Lower leg skin (tissue), 4 donors: ENCODE results near the gene AKAP6. TPM values are rescaled to one million over a fixed set of nuclear protein-coding genes. Genes with fewer than 3 reads are reported as not detected.
"Not testable (repeated sequence)": the region's sequence is repeated elsewhere in the genome, so short reads cannot be mapped to it uniquely, and the experiment has no call there.

Experiments used
- DNase-seq, 2 donors: peaks; one replicate each; pipeline ENCODE4 v3.0.0-alpha.2; 2019; ENCODE audit warnings: low spot score in 2 of 2
- H3K4me3 ChIP-seq: fragments of 200-600 bp; sonication (generic); 2 replicates; pipeline ENCODE4 v1.5.1; 2017; ENCODE audit warnings: mild to moderate bottlenecking, low read depth; ENCODE audit not compliant: poor library complexity, severe bottlenecking
- POLR2A ChIP-seq, 2 donors: fragments of 450-650 bp; IDR thresholded peaks; one replicate each; pipeline ENCODE4 v1.6.1; 2016 to 2017; ENCODE audit warnings: antibody characterized with exemption in 2 of 2, mild to moderate bottlenecking in 1 of 2, moderate library complexity in 1 of 2
- WGBS, 2 donors: methylation state at CpG; one replicate each; pipeline ENCODE4 v1.1.5; 2018; 5-methylcytosine and 5-hydroxymethylcytosine counted together
- intact Hi-C: fragments of 100-400 bp; cut with DNase I; formaldehyde crosslinking; loops from one replicate; pipeline ENCODE4 v1.15.0; 2023; ENCODE audit warnings: low total_unique reads
- total RNA-seq, 4 donors: library from RNA; depleted of rRNA; stranded (reverse); fragments of >200 nt; gene quantifications; one replicate each; pipeline ENCODE4 v1.1.0, GENCODE V29; 2016
- TF ChIP-seq, protein P1 (sequence below), 3 donors: fragments of 450-650 bp; IDR thresholded peaks; one replicate each; pipeline ENCODE4 v1.5.1; 2016; ENCODE audit warnings: antibody characterized with exemption in 3 of 3, mild to moderate bottlenecking in 3 of 3, moderate library complexity in 2 of 3

The AKAP6 gene
- total RNA-seq, 4 donors from 2014 or later = 2.3 to 13.3 (median 3.6) TPM

DNA sequence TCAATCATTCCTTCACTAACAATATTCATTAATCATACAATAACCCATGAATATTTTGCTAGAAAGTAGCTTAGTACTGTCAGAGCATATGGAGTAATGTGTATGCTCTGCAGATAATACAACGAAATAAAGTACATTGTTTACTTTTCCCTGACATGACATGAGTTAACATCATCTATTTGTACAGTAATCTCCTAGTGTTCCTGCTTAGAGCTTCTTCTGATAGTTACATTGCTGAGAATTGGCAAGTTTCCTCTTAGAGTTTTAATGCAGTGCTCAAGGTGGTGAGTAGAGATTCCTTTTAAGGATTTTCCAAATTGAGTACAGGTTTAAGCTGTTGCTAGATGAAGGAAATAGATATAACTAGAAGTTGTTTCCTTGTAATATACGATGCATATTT, 445.1 kb downstream of the AKAP6 start:
- TF ChIP-seq, protein P1, sequence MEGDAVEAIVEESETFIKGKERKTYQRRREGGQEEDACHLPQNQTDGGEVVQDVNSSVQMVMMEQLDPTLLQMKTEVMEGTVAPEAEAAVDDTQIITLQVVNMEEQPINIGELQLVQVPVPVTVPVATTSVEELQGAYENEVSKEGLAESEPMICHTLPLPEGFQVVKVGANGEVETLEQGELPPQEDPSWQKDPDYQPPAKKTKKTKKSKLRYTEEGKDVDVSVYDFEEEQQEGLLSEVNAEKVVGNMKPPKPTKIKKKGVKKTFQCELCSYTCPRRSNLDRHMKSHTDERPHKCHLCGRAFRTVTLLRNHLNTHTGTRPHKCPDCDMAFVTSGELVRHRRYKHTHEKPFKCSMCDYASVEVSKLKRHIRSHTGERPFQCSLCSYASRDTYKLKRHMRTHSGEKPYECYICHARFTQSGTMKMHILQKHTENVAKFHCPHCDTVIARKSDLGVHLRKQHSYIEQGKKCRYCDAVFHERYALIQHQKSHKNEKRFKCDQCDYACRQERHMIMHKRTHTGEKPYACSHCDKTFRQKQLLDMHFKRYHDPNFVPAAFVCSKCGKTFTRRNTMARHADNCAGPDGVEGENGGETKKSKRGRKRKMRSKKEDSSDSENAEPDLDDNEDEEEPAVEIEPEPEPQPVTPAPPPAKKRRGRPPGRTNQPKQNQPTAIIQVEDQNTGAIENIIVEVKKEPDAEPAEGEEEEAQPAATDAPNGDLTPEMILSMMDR (IDR thresholded peaks at IDR 0.05) = no peak
- no peak for TF ChIP-seq POLR2A (IDR thresholded peaks at IDR 0.05)
- WGBS, 2 donors = 77 to 91% methylated on average over 2 of the region's 2 CpGs
- intact Hi-C loops = no loop called here
- no peak for DNase-seq
- H3K4me3 ChIP-seq = no peak overlapping the region

DNA sequence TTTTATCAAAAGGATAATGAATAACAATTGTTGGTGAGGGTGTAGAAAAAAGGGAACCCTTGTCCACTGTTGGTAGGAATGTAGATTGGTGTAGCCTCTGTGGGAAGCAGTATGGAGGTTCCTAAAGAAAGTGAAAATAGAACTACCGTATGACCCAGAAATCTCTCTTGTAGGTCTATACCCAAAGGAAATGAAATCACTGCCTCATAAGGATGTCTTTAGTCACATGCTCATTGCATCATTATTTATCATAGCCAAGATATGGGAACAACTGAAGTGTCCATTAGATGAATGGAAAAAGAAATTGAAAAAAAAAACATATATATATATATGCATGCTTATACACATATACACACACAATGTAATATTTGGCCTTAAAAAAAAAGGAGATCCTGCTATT, 450.7 kb downstream of the AKAP6 start:
- intact Hi-C loops = no loop called here
- no peak for DNase-seq
- TF ChIP-seq, protein P1 (IDR thresholded peaks at IDR 0.05) = no peak
- no peak for TF ChIP-seq POLR2A (IDR thresholded peaks at IDR 0.05)
- no peak overlapping the region for H3K4me3 ChIP-seq
- WGBS, 2 donors = 88 to 90% methylated on average over 1 of the region's 1 CpG

DNA sequence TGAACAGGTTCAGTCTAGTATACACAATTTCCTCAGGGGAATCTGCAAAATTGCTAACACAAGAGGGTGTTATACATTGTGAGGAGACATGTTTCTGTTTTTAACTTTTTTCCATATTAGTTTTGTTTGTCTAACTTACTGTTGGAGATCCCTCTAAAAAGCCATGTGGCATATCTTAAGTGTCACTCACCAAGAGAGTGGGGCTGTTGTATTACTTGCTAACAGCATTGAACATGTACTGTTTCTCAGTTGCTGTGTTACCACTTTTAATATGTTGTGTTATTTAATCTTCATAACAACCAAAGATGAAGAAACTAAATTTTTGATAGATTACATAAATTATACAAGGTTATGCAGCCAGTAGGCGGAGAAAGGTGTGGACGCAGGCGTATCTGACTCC, 455.3 kb downstream of the AKAP6 start:
- intact Hi-C loops = no loop called here
- no peak for DNase-seq
- 54 to 56% methylated on average over 3 of the region's 3 CpGs for WGBS, 2 donors
- TF ChIP-seq, protein P1 (IDR thresholded peaks at IDR 0.05) = no peak
- no peak for TF ChIP-seq POLR2A (IDR thresholded peaks at IDR 0.05)
- no peak overlapping the region for H3K4me3 ChIP-seq

DNA sequence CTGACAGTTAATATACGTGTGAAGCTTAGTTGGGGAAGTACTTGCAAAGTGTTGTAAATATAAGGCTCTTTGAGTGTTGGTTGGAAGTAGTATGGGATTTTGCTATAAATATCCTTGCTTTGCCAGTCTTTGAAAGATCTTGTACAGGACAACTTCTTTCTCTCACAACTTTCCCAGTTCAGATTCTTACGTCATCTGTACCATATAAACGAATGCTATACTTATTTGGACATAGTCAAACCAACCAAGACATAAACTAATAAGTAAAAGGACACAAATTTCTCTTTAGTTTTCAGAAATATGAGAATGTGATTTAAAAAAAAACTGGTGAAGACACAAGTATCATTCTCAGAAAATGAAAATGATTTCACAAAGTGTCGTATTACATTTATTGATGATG, 456.5 kb downstream of the AKAP6 start:
- TF ChIP-seq POLR2A (IDR thresholded peaks at IDR 0.05) = no peak
- TF ChIP-seq, protein P1 (IDR thresholded peaks at IDR 0.05) = no peak
- no peak overlapping the region for H3K4me3 ChIP-seq
- WGBS, 2 donors = 62 to 63% methylated on average over 4 of the region's 4 CpGs
- intact Hi-C loops = no loop called here
- DNase-seq = no peak

DNA sequence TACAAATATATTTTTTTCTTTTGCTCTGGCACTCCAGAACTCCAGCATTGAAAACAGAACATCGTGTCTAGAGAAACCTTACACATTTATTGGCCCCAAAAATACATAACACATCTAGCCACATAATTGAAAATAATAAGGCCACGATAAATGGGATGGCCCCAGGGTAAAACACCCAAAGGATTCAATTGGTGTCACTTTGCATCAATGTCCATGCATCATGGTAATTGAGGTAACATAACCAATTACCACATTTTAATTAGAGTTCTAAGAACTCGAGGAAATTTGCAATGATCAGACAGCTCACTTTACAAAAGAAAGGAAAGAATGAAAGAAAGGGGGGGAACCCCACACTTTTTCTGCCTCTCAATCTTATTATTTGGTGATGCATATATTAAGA, 457.8 kb downstream of the AKAP6 start:
- no peak for DNase-seq
- WGBS, 2 donors = 55 to 65% methylated on average over 3 of the region's 3 CpGs
- TF ChIP-seq POLR2A (IDR thresholded peaks at IDR 0.05) = no peak
- TF ChIP-seq, protein P1 (IDR thresholded peaks at IDR 0.05) = no peak
- intact Hi-C loops = no loop called here
- H3K4me3 ChIP-seq = no peak overlapping the region

DNA sequence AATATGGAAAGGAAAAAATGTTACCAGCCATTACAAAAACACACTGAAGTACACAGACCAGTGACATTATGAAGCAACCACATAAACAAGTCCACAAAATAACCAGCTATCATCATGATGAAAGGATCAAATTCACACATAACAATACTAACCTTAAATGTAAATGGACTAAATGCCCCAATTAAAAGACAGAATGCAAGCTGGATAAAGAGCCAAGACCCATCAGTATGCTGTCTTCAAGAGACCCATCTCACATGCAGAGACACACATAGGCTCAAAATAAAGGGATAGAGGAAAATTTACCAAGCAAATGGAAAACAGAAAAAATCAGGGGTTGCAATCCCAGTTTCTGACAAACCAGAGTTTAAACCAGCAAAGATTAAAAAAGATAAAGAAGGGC, 463.9 kb downstream of the AKAP6 start:
- intact Hi-C loops, H3K4me3 ChIP-seq, DNase-seq: not testable (repeated sequence)
